Measurements from ENCODE around the gene EDNRA. TPM values are rescaled to one million over a fixed set of nuclear protein-coding genes. Genes with fewer than 3 reads are reported as not detected.

The EDNRA gene
- polyA plus RNA-seq, 3 donors = 67.9 to 97.2 (median 88.1) TPM

DNA sequence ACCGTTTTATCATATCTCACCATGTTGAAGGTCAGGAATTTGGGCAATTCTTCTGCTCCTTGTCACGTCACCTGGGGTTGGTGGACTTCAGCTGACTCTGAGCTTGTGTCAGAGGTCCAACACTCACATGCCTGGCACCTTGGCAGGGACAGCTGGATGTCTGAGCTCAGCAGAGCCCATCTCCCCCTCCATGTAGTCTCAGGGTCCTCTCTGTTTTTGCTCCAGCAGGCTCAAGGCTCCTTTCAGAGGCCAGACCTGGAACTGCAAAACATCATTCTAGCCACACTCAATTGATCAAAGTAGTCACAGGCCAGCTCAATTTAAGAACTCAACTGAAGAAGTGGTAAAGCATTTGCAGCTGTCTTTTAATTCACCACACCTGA is 45.4 kb downstream of the EDNRA start:
- no peak for DNase-seq (ENCODE audit: extremely low read depth in 1 of 11, low read depth in 9 of 11, low spot score in 4 of 11)

DNA sequence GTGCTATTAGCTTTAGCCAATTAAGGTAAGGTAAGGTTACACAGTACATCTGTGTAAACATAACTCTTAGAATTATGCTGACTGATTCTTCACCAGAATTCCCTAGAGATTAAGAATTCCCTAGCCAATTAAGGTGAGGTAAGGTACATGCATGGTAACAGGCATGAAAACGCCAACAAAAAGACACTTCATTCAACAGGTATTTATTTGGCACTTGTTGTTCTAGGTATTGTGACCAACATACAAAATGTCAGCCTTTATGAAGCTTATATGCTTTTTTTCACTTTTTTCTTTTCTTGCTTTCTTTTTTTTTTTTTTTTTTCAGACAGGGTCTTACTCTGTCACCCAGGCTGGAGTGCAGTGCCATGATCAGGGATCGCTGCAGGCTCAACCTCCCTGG is 47.2 kb downstream of the EDNRA start:
- DNase-seq (ENCODE audit: extremely low read depth in 1 of 11, low read depth in 9 of 11, low spot score in 4 of 11) = no peak

DNA sequence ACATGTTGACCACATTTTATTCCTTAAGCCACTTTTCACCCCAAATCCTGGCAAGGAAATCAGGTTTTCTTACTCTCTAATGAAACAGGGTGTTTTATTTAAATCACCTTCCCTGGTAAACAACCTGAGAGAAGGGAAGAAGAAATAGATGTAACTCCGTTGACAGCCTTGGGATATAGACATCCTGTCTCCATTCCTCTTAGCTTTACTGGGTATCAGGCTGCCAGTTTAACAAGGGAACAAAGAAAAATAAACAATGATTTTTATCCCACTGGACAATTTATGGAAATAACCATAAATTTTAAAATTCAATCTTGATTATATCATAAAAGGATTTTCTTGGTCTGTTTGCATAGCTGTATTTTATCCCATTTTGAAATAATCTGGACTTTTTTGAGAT is 49.2 kb downstream of the EDNRA start:
- DNase-seq (ENCODE audit: extremely low read depth in 1 of 11, low read depth in 9 of 11, low spot score in 4 of 11) = no peak

DNA sequence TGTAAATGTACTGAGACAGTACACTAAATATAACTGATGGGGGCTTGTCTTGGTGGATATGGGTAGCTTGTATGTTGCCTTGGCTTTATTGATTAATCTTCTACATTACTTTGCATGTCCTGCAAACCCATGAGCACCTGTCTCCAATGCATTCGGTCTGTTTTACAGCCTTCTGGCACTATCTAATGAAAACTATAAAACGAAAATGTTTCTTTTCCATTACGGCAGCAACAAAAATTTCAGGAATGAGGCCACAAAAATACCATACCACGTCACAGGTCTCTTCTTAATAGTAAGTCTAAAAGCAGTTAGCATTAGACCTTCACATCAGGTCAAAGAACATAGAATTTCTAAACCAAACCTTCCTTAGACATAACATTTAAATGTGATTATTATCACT is 49.8 kb downstream of the EDNRA start:
- no peak for DNase-seq (ENCODE audit: extremely low read depth in 1 of 11, low read depth in 9 of 11, low spot score in 4 of 11)

DNA sequence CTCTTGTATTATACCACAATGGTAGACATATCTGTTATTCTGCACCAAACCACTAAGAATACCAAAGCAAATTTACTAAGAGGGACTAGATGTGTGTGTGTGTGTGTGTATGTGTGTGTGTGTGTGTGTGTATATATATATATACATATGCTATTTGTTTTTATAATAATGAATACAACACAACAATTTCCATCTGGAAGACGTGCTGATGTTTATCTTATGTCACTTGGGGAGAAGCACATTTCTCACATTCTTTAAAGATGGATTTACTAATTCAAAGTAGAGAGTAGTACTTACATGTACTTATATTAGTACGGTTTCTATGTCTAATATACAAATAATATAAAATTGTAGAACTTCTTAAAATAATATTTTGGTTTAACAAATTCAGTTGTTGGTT is 52.0 kb downstream of the EDNRA start:
- DNase-seq (ENCODE audit: extremely low read depth in 1 of 11, low read depth in 9 of 11, low spot score in 4 of 11) = no peak

DNA sequence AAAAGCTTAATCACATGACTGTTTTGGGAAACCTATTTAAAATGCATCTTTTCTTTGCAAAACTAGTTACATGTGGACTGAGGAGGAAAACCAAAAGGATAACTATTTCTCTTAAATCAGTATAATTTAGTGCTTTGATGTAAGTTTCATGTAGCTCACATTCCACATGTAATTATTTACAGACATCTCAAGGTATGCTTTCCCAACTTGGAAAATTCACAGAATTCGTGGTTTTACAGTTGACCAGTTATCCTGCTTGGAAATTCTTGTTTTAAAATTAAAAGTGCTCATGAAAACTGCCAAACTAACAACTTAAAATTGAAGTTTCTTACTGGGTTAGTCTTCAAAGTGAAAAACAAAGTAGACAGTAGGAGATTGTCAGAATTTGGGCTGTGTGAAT is 52.4 kb downstream of the EDNRA start:
- DNase-seq (ENCODE audit: extremely low read depth in 1 of 11, low read depth in 9 of 11, low spot score in 4 of 11) = no peak

DNA sequence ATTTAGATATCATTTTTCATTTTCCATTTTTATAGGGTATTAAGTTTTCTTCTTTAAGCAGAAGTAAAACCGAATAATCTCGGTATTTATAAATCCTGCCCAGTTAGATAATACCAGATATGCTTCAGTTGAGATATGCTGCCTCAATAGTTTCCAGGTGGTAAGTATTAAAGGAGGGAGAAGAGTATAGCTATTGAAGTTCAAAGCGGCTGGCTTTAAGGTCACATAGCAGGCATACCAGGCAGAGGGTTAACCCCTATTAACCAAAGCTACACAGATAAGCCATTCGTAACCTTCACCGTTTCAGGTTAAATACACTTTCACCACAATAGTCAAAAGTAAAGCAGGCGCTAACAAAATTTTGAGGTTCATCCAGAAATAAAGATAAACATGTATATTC is 54.2 kb downstream of the EDNRA start:
- DNase-seq (ENCODE audit: extremely low read depth in 1 of 11, low read depth in 9 of 11, low spot score in 4 of 11) = no peak

DNA sequence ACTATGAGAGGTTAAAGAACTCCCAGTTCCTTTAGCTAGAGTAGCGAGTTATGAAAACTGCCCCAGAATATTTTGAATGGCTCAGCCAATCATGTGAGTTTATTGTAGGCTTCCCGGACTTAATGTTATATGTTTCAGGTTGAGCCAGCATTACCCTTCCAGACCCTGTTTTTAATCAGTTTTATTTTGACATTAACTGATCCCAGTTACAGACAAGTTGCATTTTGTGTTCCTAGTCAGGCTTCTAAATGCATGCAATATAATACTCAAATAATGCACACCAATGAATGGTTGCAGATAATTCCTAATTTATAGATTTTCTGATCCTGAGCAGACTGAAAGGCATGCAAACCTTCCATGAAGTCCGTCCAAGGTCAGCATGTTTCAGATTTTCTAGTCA is 57.8 kb downstream of the EDNRA start:
- no peak for DNase-seq (ENCODE audit: extremely low read depth in 1 of 11, low read depth in 9 of 11, low spot score in 4 of 11)

DNA sequence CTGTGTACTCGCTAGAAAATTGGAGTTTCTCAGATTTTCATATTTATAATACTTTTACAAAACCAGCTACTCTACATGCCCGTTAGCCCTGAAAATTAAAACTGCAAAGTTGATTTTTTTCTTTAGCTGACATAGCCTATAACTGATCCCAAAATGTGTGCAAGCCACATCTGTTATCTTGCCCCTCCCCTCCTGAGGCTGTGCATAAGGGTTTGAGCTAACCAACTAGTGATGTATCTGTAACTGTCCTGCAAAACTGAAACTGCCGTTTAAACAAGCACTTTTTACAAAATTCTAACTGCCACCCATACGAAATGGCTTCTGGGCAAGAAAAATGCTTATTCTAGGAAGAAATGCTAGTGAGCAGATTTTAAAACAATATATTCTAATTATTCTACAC is 59.1 kb downstream of the EDNRA start:
- DNase-seq (ENCODE audit: extremely low read depth in 1 of 11, low read depth in 9 of 11, low spot score in 4 of 11) = no peak

DNA sequence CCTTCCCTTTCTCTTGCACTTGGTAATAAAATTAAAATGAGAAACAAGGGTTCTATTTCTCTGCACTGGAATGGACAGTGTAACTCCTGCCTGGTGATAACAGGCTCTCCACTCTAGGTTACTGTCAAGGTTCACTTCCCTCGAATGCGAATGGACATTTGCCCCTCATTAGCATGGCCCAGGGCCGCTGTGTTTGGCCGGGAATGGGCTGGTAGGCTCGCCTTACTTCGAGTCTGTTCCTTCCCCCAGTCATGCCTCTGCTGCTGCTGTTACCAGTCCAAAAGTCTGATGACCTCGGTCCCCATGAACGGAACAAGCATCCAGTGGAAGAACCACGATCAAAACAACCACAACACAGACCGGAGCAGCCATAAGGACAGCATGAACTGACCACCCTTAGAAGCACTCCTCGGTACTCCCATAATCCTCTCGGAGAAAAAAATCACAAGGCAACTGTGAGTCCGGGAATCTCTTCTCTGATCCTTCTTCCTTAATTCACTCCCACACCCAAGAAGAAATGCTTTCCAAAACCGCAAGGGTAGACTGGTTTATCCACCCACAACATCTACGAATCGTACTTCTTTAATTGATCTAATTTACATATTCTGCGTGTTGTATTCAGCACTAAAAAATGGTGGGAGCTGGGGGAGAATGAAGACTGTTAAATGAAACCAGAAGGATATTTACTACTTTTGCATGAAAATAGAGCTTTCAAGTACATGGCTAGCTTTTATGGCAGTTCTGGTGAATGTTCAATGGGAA is 61.5 kb downstream of the EDNRA start:
- no peak for DNase-seq (ENCODE audit: extremely low read depth in 1 of 11, low read depth in 9 of 11, low spot score in 4 of 11)

DNA sequence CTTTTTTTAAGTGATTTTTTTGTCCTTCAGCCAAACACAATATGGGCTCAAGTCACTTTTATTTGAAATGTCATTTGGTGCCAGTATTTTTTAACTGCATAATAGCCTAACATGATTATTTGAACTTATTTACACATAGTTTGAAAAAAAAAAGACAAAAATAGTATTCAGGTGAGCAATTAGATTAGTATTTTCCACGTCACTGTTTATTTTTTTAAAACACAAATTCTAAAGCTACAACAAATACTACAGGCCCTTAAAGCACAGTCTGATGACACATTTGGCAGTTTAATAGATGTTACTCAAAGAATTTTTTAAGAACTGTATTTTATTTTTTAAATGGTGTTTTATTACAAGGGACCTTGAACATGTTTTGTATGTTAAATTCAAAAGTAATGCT is 62.1 kb downstream of the EDNRA start:
- no peak for DNase-seq (ENCODE audit: extremely low read depth in 1 of 11, low read depth in 9 of 11, low spot score in 4 of 11)

DNA sequence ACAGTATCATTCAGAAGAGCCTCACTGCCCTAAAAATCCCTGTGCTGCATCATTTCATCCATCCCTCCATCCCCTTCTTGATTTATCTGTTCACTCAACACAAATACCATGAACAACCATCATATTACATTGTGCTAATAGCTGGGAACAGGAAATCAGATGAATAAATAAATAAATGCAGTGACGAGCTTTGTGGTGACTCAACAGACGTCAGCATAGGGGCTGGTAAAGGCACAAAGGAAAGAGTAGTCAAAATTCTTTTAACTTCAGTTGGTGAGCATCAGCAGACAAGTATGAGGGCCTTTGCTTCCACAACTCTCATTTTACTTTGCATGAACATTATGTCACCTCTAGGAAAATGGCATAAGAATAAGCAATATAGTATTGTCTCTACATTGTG is 65.5 kb downstream of the EDNRA start:
- DNase-seq (ENCODE audit: extremely low read depth in 1 of 11, low read depth in 9 of 11, low spot score in 4 of 11) = no peak

DNA sequence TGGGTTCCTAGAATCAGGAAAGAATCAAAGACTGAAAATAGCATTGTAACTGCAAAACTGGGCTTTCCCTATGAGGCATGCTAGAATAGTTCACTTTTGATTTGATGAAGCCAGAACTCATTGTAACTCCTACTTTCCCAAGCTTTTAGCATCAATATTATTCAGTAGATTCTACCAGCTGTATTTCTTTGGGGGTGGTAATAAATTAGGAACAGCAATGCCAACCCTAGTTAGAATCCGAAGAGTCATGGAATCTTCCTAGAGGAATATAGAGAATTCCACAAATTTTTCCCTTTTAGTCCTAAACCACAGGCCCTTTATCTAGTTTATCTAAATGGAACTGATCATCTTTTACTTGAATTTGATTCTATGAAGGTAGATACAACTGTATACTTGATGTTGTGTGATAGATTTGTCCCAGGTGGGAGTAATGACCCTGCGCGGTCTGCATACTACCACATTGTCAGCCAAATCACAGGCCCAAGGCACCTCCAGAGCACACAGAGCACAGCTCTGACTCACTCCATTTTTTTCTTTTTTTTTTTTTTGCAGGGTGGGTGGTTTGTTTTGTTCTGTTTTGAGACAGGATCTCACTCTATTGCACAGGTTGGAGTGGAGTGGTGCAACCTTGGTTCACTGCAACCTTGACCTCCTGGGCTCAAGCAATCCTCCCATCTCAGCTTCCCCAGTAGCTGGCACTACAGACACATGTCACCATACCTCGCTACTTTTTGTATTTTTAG is 66.6 kb downstream of the EDNRA start:
- no peak for DNase-seq (ENCODE audit: extremely low read depth in 1 of 11, low read depth in 9 of 11, low spot score in 4 of 11)

DNA sequence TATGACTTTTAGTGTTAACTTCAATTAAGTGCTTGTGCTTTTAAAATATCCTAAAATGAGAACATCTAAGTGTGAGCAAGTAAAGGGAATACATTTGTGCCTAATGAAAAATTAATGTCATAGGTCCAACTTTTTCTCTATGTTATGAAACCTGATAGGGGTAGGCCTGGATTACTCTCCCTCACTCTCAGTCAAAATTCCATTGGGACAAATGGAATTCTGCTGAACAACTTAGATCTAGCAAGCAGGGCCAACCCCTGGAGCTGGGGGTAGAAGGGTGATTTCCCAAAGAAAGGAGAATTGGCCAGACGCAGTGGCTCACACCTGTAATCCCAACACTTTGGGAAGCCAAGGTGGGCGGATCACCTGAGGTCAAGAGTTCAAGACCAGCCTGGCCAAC is 67.4 kb downstream of the EDNRA start:
- DNase-seq (ENCODE audit: extremely low read depth in 1 of 11, low read depth in 9 of 11, low spot score in 4 of 11) = no peak

DNA sequence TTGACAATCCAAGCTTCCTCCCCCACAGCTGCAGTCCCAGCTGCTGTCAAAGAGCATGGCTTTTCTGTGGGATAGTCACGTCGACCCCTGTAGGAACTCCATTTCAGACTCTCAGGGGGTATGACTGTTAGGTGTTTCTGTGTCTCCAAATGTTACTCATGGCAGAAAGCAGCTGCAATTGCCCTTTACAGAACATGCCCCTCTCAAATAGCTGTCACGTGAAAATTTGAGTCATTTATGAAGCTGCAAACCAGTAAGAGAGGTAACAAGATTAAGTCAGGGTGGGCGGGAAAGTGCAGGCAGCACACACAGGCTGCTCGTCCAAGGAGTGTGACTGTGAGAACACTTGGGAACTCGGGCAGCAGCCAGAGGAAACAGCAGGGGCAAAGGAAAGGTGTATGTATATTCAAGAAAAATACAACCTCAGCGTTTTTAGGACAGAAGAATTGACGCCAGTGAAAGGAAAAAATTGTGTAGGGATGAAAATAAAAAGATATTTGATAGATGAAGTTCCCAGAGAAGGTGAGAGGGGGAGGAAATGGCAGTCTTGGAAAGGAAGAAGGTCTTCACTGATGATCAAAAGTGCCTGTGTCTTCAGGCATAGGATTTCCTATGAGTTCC is 69.8 kb downstream of the EDNRA start:
- no peak for DNase-seq (ENCODE audit: extremely low read depth in 1 of 11, low read depth in 9 of 11, low spot score in 4 of 11)

DNA sequence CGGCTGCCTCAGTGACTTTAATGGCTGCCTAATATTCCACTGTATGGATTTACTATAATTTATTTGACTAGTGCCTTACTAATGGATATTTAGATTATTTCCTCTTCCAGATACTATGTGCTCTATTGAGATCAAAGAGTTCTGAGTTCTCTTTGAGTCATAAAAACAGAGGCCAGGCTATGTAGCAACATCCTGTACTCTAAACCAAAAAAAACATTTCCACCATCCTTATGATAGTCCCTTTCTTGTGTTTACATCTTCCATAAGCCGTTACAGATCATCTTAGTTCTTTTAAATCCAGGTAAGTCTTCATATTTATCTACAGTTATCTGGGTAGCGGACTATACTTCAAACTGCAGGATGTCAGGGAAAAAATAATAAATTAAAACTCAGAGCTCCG is 79.7 kb downstream of the EDNRA start:
- DNase-seq (ENCODE audit: extremely low read depth in 1 of 11, low read depth in 9 of 11, low spot score in 4 of 11) = no peak

DNA sequence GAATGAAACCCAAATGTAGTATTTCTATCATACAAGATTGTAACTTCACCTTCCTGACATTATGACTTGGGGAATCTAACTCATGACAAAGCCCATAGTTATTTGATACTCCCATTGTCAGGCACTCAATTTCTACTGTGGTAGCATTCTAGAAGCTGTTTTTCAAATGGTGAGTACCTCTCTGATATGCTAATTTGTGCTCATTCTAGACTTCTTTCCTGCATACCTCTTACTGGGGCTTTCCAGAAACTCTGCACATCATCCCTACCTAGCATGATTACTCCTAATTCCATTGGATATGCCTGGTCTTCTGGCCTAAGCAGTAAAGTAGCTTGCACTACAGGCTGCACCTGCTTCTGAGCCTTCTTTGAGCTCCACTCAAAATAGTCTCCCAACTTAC is 85.9 kb downstream of the EDNRA start:
- DNase-seq (ENCODE audit: extremely low read depth in 1 of 11, low read depth in 9 of 11, low spot score in 4 of 11) = no peak

DNA sequence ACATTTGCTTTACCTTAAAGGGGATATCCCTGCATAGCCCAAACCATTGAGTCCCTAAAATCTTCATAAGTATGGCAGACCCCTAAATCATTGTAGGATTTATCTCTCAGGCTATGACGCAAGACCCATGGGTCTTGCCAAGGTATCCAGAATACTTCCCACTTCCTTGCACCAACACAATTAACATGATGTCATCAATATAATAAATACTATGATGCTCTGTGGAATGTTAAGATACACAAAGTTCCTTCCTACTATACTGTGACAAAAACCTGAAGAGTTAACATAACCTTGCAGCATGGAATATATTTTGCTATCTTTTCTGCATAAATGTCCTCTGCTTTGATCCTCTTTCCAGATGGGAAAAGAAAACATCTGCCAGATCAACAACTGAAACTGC is 86.4 kb downstream of the EDNRA start:
- no peak for DNase-seq (ENCODE audit: extremely low read depth in 1 of 11, low read depth in 9 of 11, low spot score in 4 of 11)

DNA sequence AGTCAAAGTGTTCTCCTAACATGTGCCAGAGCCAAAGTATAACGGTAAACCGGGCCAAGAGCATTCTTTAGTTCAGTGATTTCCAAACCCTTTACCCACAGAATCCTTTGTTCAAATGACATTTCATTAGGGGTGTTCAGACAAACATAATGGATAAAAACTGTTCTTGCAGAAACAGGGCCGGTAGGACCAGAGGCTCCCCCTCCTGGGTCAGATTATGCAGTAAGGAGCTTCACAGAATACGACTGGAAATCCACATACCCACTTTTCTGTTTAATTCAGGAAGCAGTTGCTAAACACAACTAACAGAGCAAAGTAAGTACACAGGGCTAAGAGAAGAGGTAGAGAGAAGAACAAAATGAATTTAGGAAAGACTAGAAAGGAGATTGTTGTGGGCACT is 89.7 kb downstream of the EDNRA start:
- no peak for DNase-seq (ENCODE audit: extremely low read depth in 1 of 11, low read depth in 9 of 11, low spot score in 4 of 11)

DNA sequence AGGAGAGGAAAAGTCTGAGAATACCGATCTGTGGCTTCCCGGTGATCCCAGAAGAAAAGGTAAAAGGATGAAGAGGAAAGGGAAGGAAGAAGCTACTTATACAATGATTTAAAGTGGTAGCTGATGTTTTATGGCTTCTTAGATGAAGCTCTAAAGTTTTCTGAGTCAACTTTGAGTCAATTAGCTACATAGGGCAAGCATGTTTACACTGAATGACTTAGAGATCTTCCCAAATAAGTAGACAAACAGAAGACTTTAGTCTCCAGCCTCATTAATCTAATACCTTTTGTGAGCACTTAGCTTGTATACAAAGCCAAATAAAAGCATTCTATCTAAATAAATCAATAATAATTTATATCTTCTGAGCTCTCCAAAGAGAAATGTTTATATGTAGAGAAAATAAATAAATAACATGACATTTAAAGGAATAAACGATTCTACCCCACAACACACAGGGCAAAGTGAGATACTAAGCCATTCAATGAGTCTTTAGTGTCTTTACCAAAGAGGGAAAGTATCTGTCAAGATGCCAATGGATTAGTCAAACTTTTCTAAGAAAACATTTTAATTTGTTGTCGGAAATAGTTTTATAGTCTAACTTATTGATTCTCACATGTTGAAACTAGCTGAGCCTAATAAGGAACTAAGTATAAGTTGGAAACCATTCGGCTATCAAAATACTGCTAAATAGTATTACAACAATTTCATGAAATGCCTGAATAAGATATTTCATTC is 90.3 kb downstream of the EDNRA start:
- no peak for DNase-seq (ENCODE audit: extremely low read depth in 1 of 11, low read depth in 9 of 11, low spot score in 4 of 11)
